SK-N-SH treated with all-trans-retinoic acid at 6 μM for 48 hours (cell line): ENCODE measurements around the gene ARHGEF10L.

Experiments used
- ATAC-seq: fragments of 200-7000 bp; cut with Tn5 transposase; 3 replicates; pipeline ENCODE4 v1.9.1; 2020; ENCODE audit warnings: mild to moderate bottlenecking, moderate library complexity
- ARNTL ChIP-seq: fragments of 450-650 bp; formaldehyde crosslinking; IDR thresholded peaks from 2 replicates; pipeline ENCODE4 v1.5.0; 2020; ENCODE audit warnings: low read depth, mild to moderate bottlenecking, moderate library complexity, borderline replicate concordance
- BACH2 ChIP-seq: fragments of 250-450 bp; sonication (Bioruptor Pico); IDR thresholded peaks from 2 replicates; pipeline ENCODE4 v1.9.0; 2021; ENCODE audit warnings: mild to moderate bottlenecking, borderline replicate concordance
- CREB5 ChIP-seq: fragments of 250-450 bp; sonication (Bioruptor Pico); IDR thresholded peaks from 2 replicates; pipeline ENCODE4 v1.5.1; 2020; ENCODE audit warnings: low read depth, mild to moderate bottlenecking, moderate library complexity
- CSDC2 ChIP-seq: fragments of 250-450 bp; sonication (Bioruptor Pico); IDR thresholded peaks from 2 replicates; pipeline ENCODE4 v1.5.0; 2020; ENCODE audit warnings: mild to moderate bottlenecking, moderate library complexity
- CSRNP3 ChIP-seq: fragments of 250-450 bp; sonication (Bioruptor Pico); IDR thresholded peaks from 2 replicates; pipeline ENCODE4 v1.5.1; 2021; ENCODE audit warnings: mild to moderate bottlenecking, moderate library complexity
- GLIS3 ChIP-seq: fragments of 250-450 bp; sonication (Bioruptor Pico); IDR thresholded peaks from 2 replicates; pipeline ENCODE4 v1.5.0; 2020; ENCODE audit warnings: mild to moderate bottlenecking, moderate library complexity
- ISL1 ChIP-seq: fragments of 250-450 bp; sonication (Bioruptor Pico); IDR thresholded peaks from 2 replicates; pipeline ENCODE4 v2.1.2; 2022; ENCODE audit warnings: mild to moderate bottlenecking, moderate library complexity
- OSR1 ChIP-seq: fragments of 250-450 bp; sonication (Bioruptor Pico); IDR thresholded peaks from 2 replicates; pipeline ENCODE4 v1.8.0; 2022; ENCODE audit warnings: moderate library complexity, mild to moderate bottlenecking, inconsistent platforms
- PATZ1 ChIP-seq: fragments of 250-450 bp; sonication (Bioruptor Pico); IDR thresholded peaks from 2 replicates; pipeline ENCODE4 v1.8.0; 2020; ENCODE audit warnings: mild to moderate bottlenecking, moderate library complexity, borderline replicate concordance
- POU6F1 ChIP-seq: fragments of 250-450 bp; sonication (Bioruptor Pico); IDR thresholded peaks from 2 replicates; pipeline ENCODE4 v1.8.0; 2021; ENCODE audit warnings: low read depth, mild to moderate bottlenecking, moderate library complexity, borderline replicate concordance
- SNAI2 ChIP-seq: fragments of 250-450 bp; sonication (Bioruptor Pico); IDR thresholded peaks from 2 replicates; pipeline ENCODE4 v1.5.0; 2020; ENCODE audit warnings: mild to moderate bottlenecking, moderate library complexity
- TCF4 ChIP-seq: fragments of 250-450 bp; sonication (Bioruptor Pico); IDR thresholded peaks from 2 replicates; pipeline ENCODE4 v1.8.0; 2021; ENCODE audit warnings: mild to moderate bottlenecking, moderate library complexity, borderline replicate concordance
- TOX ChIP-seq: fragments of 250-450 bp; sonication (Bioruptor Pico); IDR thresholded peaks from 2 replicates; pipeline ENCODE4 v1.8.0; 2021; ENCODE audit warnings: mild to moderate bottlenecking, moderate library complexity, borderline replicate concordance
- TSHZ2 ChIP-seq: fragments of 250-450 bp; sonication (Bioruptor Pico); IDR thresholded peaks from 2 replicates; pipeline ENCODE4 v1.5.0; 2020; ENCODE audit warnings: mild to moderate bottlenecking, moderate library complexity
- ZC3H10 ChIP-seq: fragments of 250-450 bp; sonication (Bioruptor Pico); IDR thresholded peaks from 2 replicates; pipeline ENCODE4 v1.5.1; 2021; ENCODE audit warnings: mild to moderate bottlenecking, moderate library complexity
- ZFP30 ChIP-seq: fragments of 450-650 bp; formaldehyde crosslinking; IDR thresholded peaks from 2 replicates; pipeline ENCODE4 v1.5.0; 2022; ENCODE audit warnings: mild to moderate bottlenecking, moderate library complexity
- ZNF565 ChIP-seq: fragments of 450-650 bp; formaldehyde crosslinking; conservative IDR thresholded peaks from 2 replicates; pipeline ENCODE4 v1.5.0; 2020; ENCODE audit warnings: low read depth, mild to moderate bottlenecking, moderate library complexity
- ZNF70 ChIP-seq: fragments of 450-650 bp; formaldehyde crosslinking; IDR thresholded peaks from 2 replicates; pipeline ENCODE4 v1.5.0; 2020; ENCODE audit warnings: mild to moderate bottlenecking, moderate library complexity
- ZNF8 ChIP-seq: fragments of 450-650 bp; formaldehyde crosslinking; IDR thresholded peaks from 2 replicates; pipeline ENCODE4 v1.5.0; 2020; ENCODE audit warnings: mild to moderate bottlenecking, moderate library complexity

The ARHGEF10L gene

GRCh38 chr1:17563494-17564281, 24.2 kb downstream of the ARHGEF10L start:
- ATAC-seq, result no peak
- TF ChIP-seq CSRNP3 (no peak), POU6F1 (CRISPR knock-in tag) (no peak), ISL1 (no peak), TCF4 (CRISPR knock-in tag) (no peak), ZNF565 (CRISPR knock-in tag) (no peak)

- TF ChIP-seq SNAI2 (CRISPR knock-in tag) (no peak), GLIS3 (CRISPR knock-in tag) (no peak), TSHZ2 (CRISPR knock-in tag) (no peak), TOX (CRISPR knock-in tag) (no peak), ZFP30 (CRISPR knock-in tag) (no peak), BACH2 (CRISPR knock-in tag) (no peak), PATZ1 (CRISPR knock-in tag) (no peak), ZNF70 (CRISPR knock-in tag) (no peak), CSRNP3 (no peak), OSR1 (CRISPR knock-in tag) (no peak), CREB5 (CRISPR knock-in tag) (no peak), ZNF565 (CRISPR knock-in tag) (no peak), ZNF8 (CRISPR knock-in tag) (no peak), CSDC2 (no peak), ARNTL (CRISPR knock-in tag) (no peak), ISL1 (no peak), ZC3H10 (CRISPR knock-in tag) (no peak), TCF4 (CRISPR knock-in tag) (no peak), POU6F1 (CRISPR knock-in tag) (no peak)
- no peak for ATAC-seq
These were observed 25.2 kb downstream of the ARHGEF10L start for GRCh38 chr1:17564458-17565393.
